ENCODE results near the gene UBE2D4.
"Not testable (repeated sequence)": the region's sequence is repeated elsewhere in the genome, so short reads cannot be mapped to it uniquely, and the experiment has no call there.

The UBE2D4 gene

DNA sequence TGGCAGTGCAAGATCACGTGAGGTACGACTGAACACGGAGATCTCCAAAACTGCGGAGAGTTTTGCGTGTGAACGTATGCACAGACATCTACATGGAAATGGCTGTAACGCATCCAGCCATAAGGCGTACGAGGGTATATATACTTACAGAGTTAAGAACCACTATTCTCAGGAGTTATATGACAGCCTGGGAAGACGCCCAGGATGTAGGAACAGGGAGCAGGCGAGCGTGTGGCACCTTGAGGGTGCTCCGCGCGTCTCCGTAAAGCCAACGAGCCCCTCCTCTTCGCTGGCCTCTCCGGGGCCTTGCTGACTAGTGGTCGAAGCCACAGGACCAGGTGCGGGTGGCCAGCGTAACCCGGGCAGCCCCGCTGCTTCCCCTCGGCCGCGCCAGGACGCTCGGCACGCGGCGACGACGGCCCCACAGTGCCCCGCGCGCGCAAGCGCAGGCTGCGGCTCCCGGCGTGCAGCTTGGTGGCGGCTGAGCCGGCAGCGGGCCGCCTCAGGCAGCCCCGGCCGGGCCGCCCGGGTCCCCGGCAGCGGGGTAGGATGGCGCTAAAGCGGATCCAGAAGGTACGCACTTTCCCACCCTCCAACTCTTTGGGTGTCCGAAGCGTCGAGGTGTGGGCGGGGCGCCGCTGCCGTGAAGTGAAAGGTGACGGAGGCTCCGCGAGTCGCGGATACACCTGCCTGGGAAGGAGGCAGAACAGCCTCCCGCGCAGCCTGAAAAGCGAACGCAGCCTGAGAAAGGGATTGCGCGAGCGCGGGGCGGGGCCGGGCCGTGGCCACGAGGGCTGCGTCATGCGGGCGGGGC is at the start of gene UBE2D4:
TSS of gene UBE2D4 (plus strand) at position 453 of the 814 bp plus-strand sequence. CDS start at position 550, 97 bp downstream.
- DNase-seq (ENCODE audit: extremely low read depth in 1 of 2, low read depth in 1 of 2), result peak; percentile 79 to 86

DNA sequence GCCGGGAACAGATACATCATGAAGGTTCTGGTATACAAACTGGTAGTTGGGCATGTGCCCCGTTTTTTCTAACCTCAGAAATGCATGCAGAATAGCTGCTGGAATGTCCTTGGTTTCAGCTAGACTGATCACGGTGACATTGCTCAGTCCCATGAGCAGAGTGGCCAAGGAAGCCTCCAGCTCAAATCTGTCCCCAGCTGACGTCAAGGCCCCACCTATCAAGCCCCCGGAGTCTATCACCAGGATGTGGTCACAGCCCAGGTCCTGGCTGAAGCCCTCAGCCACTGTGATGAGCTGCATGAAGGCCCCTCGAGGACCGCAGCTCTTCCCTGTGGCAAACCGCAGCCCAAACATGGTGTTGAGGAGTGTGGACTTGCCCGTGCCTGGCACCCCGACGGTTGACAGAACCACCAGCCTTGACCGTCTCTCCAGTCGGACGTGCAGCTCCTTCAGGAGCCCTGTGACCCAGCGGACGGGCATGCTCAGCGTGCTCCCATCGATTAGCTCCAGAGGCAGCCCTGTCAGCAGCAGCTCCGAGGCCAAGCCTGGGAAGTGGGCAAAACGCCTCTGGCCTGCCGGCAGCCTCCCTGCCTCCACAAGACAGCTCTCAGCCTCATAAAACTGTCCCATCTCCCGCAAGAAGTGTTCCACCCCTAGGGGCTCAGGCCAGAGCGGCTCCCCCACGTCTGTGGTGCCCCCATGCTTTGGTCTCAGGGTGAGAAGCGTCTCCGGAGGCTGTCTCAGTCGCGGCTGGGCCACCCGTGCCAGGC is 49.1 kb upstream of the UBE2D4 start:
- no peak for DNase-seq (ENCODE audit: extremely low read depth in 1 of 2, low read depth in 1 of 2)

DNA sequence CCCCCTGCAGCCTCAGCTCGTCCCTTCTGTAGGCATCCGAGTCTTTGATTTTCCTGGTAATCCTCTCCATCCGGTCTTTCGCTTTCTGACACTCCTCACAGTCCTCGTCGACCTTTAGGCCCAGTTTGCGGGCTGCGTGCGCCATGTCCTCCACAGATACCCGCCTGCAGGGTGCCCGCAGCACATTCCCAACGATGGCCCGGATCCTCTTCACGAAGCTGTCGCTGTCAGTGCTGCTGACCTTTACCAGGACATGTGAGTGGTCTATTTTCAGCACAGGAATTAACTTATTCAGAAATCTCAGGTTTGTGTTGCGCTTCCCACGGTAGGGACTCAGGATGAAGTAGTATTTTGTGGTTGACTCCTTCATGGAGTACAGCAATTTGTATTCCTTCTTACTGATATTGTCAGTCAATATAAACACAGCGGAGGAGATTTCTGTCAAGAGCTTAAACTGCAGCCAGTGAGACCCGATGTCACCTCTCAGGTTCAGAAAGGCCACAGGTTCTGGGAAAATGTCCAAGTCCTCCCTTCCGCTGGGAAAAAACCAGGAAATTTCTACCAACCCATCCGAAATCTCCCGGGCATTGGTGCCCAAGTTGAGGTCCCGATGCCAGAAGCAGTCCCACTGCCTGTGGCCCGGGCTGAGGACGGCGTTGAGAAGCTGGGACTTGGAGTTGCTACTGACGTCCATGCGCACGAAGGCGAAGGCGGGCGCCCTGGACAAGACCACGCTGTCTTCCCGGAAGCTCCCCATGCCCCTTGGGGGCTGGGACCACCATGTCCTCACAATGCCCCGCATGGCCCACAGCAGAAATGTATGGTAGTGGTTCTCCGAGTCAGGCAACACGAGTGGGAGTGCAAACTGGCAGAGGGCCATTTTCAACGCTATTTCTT is 48.0 kb upstream of the UBE2D4 start:
- no peak for DNase-seq (ENCODE audit: extremely low read depth in 1 of 2, low read depth in 1 of 2)

DNA sequence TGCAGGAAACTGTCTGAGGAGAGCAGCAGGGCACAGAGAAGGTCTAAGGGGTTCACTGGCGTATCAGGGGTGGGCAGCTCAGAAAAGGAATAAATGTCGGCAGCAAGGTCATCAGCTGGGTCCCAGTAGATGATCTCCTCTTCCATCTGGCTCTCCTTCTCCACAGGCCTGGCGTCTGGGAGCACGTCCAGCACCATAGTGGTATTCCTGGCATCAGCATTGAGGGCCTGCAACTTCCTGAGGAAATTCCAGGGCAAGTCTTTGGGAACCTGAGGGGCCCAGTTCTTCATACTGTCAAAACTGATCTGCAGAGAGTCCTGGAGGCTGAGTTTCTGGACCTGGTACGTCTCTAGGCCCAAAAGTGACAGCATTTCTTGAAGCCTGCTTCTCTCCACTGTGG is 47.4 kb upstream of the UBE2D4 start:
- no peak for DNase-seq (ENCODE audit: extremely low read depth in 1 of 2, low read depth in 1 of 2)

DNA sequence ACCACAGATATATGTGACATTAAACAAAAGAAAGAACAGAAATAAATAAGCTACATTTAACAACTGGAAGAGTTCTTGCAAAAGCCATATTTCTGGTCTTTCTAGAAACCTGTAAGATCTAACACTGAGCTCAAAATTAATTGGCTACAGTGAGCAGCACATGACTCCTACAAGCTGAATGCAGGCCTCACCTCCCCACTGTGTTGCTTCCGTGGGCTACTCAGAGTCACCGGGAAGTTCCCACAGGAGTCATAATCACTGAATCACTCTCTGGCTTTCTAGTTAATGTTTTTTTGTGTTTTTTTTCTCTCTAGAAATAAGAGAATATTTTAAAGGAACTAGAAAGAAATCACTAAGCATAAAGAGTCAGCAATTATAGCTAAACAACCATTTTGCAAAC is 46.8 kb upstream of the UBE2D4 start:
- DNase-seq (ENCODE audit: extremely low read depth in 1 of 2, low read depth in 1 of 2), result no peak

DNA sequence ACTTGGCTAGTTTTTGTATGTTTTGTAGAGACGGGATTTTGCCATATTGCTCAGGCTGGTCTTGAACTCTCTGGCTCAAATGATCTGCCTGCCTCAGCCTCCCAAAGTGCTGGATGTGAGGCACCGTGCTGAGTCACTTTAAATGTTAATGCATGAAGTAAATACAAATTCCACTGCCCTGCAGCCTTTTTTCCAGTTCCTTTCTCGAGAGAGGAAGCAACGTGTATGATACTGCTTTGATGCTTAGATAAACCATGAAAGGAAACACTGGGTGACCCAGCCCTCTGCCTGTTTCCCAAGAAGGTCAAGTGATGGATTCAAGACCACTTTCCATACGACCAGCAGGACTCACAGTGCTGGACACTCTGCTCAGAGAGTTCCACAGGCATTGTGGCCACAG is 45.6 kb upstream of the UBE2D4 start:
- no peak for DNase-seq (ENCODE audit: extremely low read depth in 1 of 2, low read depth in 1 of 2)

DNA sequence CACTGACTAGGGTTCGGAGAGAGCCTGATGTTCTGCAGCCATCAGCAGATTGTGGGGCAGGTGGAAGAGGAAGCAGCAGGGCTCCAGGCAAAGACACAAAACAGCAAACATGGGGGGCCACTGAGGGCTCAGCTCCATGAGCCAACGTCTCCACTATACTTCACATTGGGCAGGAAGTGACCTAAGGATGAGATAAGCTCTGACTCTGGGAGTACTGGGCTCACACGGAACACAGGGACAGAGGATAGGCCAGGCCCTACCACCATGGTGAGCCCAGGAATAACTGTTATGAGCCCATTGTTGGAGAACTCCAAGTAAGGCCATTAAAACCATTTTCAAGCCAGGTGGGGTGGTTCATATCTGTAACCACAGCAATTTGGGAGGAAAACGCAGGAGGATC is 42.0 kb upstream of the UBE2D4 start:
- no peak for DNase-seq (ENCODE audit: extremely low read depth in 1 of 2, low read depth in 1 of 2)

DNA sequence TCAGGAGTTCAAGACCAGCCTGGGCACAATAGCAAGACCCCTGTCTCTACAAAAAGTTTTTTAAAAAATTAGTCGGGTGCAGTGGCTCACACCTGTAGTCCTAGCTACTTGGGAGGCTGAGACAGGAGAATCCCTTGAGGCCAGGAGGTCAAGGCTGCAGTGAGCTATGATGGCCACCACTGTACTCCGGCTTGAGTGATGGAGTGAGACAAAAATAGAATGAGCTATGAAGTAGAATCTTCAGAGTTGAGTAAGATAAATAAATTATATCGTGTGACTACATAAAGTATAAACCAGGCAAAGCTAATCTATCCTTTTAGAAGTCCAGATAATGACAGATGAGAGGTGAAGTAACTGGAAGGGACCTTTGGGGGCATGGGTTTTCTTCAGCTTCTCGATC is 41.6 kb upstream of the UBE2D4 start:
- DNase-seq (ENCODE audit: extremely low read depth in 1 of 2, low read depth in 1 of 2), result no peak

DNA sequence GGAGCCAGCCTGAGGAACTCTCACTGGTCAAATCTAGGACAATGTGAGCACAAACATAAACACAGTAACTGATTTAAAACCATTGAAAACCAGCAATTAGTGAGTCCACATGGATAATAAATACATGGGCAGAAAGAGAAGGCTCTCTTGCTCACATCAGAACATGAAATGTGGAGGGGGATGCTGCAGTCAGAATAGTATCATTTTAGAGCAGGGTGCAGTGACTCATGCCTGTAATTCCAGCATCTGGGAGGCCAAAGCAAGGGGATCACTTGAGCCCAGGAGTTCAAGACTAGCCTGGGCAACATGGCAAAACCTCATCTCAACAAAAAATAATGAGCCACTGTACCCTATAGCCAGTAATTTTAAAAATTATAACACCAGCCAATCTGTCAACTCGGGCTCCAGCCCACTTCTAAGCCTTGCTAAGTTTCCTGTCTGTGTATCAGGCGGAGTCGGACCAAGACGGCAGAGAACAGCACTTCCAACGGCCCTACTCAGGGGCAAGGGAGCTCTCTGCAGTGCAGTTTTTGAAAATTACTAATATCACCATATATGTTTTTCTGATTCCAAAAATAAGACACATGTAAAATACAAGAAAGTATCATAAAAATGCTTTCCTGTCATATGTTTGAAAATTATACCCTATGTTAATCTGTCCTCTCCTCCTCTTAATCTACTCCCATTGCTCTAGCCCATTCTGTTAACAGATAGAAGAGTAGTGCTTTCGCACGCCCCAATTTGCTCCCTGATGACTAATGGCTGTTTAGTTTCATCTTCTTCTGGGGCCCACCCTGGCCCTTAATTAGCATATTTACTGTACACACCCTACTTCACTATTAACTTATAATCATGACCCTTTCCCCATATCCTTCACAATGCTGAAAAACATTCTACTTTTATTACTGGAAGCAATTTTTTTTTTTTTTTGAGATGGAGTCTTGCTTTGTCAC is 37.0 kb upstream of the UBE2D4 start:
- DNase-seq (ENCODE audit: extremely low read depth in 1 of 2, low read depth in 1 of 2), result no peak

DNA sequence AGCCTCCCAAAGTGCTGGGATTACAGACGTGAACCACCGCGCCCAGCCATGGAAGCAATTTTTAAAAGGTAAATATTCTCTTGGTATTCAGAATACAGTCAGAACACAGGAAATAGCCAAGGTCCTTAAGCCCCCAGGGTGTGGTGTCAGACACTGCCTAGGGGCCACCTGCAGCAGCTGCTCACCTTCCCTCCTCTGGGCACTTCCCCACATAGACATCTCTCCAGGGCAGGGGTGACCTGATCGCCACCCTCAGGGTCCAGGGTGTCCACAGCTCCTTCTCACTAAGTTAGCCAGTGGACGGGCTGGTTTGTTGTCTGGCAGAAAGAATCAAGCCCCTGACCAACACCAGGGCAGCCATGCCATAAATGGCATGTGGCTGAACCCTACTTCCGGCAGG is 35.8 kb upstream of the UBE2D4 start:
- DNase-seq (ENCODE audit: extremely low read depth in 1 of 2, low read depth in 1 of 2), result no peak

DNA sequence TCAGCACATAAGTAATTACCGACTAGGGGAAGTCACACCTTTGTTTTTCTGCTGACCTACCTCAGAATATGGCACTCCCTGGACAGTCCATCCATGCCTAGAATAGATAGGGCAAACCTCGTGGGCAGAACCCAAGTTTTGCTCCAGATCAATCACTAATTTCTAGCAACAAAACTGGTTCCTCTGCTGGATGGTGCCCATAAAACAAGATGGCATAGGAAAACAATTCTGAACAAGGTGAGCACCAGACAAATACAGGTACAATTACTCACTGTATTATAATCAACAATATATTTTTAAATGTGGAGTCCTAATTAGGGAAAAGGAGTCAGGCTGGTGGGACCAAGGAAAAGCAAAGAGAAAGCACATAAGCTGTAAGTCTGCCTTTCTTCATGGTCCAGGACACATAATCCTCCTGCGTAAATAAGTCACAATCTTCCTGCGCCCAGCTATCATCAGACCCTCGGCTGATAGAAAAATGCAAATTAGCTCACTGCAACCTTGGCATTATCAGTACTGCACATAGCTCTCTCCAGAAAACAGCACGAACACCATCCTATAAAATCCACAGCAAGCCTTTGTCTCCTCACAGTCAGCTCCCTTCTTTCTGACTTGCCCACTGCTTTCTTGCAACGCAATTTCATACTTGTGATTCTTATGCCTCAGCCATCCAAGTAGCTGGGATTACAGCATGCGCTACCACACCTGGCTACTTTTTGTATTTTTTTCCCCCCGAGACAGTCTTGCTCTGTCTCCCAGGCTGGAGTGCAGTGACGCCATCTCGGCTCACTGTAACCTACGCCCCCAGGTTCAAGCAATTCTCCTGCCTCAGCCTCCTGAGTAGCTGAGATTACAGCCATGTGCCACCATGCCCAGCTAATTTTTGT is 34.9 kb upstream of the UBE2D4 start:
- DNase-seq (ENCODE audit: extremely low read depth in 1 of 2, low read depth in 1 of 2), result no peak

DNA sequence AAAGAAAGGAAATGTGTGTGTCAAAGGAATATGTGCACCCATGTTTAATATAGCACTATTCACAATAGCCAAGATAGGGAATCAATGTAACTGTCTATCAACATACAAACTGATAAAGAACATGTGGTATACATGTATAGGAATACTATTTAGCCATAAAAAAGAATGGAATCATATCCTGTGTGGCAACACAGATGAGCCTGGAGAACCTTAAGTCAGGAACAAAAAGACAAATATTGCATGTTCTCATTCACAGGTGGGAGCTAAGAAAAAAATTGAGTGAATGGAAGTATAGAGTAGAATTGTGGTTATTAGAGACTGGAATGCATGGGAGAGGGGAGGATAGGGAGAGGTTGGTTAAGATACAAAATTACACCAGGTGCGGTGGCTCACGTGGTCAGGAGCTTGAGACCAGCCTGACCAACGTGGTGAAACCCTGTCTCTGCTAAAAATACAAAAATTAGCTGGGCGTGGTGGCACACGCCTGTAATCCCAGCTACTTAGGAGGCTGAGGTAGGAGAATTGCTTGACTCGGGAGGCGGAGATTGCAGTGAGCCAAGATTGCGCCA is 30.3 kb upstream of the UBE2D4 start:
- DNase-seq (ENCODE audit: extremely low read depth in 1 of 2, low read depth in 1 of 2), result no peak

DNA sequence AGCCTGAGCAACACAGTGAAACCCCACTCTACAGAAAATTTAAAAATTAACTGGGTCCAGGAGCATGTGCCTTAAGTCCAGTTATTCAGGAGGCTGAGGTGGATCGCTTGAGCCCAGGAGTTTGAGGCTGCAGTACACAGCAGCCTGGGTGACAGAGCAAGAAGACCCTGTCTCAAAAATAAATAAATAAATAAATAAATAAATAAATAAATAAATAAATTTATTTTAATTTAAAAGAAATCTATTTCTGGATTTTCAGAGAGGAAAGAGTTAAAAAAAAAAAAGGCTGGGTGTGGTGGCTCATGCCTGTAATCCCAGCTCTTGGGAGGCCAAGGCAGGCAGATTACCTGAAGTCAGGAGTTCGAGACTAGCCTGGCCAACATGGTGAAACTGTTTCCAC is 27.7 kb upstream of the UBE2D4 start:
- DNase-seq (ENCODE audit: extremely low read depth in 1 of 2, low read depth in 1 of 2), result not testable (repeated sequence)

DNA sequence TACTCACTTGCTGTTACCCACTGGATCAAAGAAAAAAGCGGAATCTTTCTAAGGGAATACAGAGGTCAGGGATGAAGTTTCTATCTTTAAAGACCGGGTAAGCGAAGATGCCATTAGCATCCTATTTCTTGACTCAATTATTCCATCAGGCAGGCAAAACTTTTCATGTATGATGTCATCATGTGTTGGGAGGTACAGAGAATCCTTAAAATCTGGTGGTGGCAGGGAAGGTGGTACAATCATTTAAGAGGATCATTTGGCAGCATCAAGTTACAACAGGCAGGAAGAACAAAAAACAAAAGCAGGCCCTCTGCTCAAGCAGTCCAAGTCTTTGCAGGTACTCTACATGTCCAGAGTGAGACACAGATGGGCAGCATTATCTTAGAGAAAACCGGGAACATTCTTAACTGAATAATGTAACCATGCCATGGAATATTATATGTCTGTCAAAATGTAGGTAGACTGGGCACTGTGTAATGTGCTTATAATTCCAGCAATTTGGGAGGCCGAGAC is 23.6 kb upstream of the UBE2D4 start:
- DNase-seq (ENCODE audit: extremely low read depth in 1 of 2, low read depth in 1 of 2), result no peak

DNA sequence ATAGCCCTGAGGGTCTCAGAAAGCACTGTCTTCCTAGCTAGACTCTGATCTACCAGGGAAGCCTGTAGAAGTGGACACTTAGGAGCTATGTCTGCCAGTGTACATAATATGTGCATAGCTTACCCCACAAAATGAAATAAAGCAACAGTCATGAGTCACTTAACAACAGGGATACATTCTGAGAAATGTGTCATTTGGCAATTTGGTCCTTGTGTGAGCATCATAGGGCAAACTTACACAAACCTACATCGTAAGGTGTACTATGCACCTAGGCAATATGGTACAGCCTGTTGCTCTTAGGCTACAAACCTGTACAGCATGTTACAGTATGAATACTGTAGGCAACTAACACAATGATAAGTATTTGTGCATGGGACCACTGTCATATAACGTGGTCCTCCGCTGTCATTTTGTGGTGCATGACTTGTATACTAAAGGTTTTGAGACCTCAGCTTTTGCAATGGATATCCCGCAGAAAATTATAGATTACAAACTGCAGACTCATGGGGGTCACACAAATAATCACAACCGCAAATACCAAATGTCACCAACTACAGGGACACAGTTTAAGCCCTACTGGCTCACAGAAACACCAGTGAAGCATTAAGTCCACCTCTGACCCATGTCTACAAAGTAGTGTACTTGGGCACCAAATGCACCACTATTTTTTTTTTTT is 21.6 kb upstream of the UBE2D4 start:
- no peak for DNase-seq (ENCODE audit: extremely low read depth in 1 of 2, low read depth in 1 of 2)

DNA sequence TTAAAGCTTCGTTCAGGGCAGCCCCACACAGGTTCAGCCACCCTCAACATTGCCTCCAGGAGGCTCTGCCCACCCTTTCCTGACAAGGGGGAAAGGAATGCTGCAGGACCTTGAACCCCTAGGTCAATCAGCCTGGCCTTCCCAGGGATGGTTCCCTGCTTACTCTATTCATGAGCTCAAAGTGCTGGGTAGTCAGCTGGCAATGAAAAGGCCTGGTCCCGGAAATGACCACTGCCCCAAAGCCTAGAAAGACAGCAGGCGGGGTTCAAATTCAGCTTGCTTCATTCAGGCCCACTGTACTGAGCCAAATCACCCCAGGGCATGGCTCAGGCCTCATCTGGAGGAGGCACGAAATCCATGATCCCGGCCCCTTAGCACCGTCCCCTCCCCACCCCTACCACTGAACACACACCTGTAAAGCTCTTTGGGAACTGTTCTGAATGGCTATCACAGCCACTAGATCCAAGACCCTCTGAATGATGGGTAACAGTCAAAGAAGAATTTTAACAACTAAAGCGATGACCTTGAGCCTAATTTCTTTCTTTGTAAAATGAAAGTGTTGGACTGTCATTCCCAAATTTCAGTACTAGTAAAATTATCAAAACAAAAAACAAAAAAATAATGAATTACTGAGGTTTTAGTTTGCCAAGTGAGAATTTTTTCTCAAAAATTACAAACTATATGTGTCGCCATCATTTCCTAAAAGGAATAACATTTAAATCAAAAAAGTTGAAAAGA is 20.9 kb upstream of the UBE2D4 start:
- no peak for DNase-seq (ENCODE audit: extremely low read depth in 1 of 2, low read depth in 1 of 2)

DNA sequence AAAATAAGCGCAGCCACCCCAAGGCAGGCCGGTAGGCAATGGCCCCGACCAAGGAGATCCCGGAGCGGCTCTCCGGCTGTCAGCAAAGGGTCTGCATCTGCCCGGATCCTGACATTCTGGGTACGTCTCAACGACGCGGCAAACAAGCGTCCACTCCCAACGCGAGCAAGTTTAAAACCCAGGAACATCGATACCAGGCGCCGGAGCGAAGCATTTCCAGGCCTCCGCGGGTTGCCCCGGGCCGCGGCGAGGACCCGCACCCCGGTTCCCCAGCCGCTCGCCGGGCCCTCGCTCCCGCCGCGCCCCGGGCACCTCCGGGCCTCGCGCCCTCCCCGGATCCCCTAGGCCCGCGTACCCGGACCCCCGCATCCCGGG is 20.3 kb upstream of the UBE2D4 start:
- no peak for DNase-seq (ENCODE audit: extremely low read depth in 1 of 2, low read depth in 1 of 2)
